RWPE2 (cell line): Measurements from ENCODE around the gene XDH.

Source experiments
- ATAC-seq: fragments of 200-7000 bp; cut with Tn5 transposase; 3 replicates; pipeline ENCODE4 v1.9.1; 2021; ENCODE audit warnings: low read depth
- DNase-seq: peaks from one replicate; pipeline ENCODE4 v3.0.0-alpha.2; 2020; ENCODE audit warnings: low spot score
- H3K27ac ChIP-seq: fragments of 450-650 bp; 2 replicates; pipeline ENCODE4 v1.5.1; 2017; ENCODE audit warnings: mild to moderate bottlenecking; ENCODE audit not compliant: poor library complexity, severe bottlenecking
- H3K27me3 ChIP-seq: fragments of 250-450 bp; sonication (Bioruptor Pico); 2 replicates; pipeline ENCODE4 v1.5.1; 2021; ENCODE audit warnings: mild to moderate bottlenecking, moderate library complexity; ENCODE audit not compliant: insufficient read depth, poor library complexity, severe bottlenecking
- H3K36me3 ChIP-seq: fragments of 250-450 bp; sonication (Bioruptor Pico); 2 replicates; pipeline ENCODE4 v1.5.1; 2020; ENCODE audit warnings: low read depth, mild to moderate bottlenecking, moderate library complexity
- H3K4me1 ChIP-seq: fragments of 250-450 bp; sonication (Bioruptor Pico); 2 replicates; pipeline ENCODE4 v1.5.1; 2021; ENCODE audit warnings: mild to moderate bottlenecking, moderate library complexity; ENCODE audit not compliant: insufficient read depth, poor library complexity, severe bottlenecking
- H3K4me3 ChIP-seq: fragments of 250-450 bp; sonication (Bioruptor Pico); 2 replicates; pipeline ENCODE4 v1.5.1; 2021; ENCODE audit warnings: mild to moderate bottlenecking, moderate library complexity; ENCODE audit not compliant: severe bottlenecking
- H3K9me3 ChIP-seq: fragments of 250-450 bp; sonication (Bioruptor Pico); 2 replicates; pipeline ENCODE4 v1.5.1; 2021; ENCODE audit warnings: mild to moderate bottlenecking, moderate library complexity; ENCODE audit not compliant: severe bottlenecking
- CTCF ChIP-seq: fragments of 450-650 bp; IDR thresholded peaks from one replicate; pipeline ENCODE4 v1.5.1; 2017; ENCODE audit warnings: mild to moderate bottlenecking, moderate library complexity; ENCODE audit not compliant: poor library complexity, severe bottlenecking

The XDH gene

DNA sequence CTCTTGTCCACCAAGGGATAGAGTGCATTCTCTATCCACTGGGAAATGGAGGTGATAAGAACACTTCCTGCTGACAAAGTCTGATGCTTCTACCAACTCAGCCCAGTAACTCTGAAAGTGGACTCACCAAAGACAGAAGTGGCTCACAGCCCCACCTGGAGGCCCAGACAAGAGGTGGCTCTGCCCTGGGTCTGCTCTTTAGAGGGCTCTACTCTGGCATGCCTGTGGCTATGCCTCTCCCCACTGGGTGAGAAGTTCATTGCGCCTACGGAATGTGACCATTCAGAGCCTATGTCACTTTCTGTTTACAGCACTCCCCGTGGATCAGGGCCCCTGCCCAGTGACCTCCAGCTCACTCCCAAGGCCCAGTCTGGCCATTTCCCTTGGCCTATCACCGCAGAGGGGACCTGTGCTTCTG is 13.5 kb upstream of the XDH start:
- peak; percentile 12 for TF ChIP-seq CTCF
- no peaks in the 10 kb centered on the region for H3K27me3 ChIP-seq
- no peak overlapping the region for H3K27ac ChIP-seq
- H3K4me1 ChIP-seq = peaks cover 18% of the 10 kb centered on the region
- no peak overlapping the region for H3K4me3 ChIP-seq
- no peaks in the 10 kb centered on the region for H3K9me3 ChIP-seq
- DNase-seq = no peak
- no peaks in the 10 kb centered on the region for H3K36me3 ChIP-seq
- no peak for ATAC-seq

DNA sequence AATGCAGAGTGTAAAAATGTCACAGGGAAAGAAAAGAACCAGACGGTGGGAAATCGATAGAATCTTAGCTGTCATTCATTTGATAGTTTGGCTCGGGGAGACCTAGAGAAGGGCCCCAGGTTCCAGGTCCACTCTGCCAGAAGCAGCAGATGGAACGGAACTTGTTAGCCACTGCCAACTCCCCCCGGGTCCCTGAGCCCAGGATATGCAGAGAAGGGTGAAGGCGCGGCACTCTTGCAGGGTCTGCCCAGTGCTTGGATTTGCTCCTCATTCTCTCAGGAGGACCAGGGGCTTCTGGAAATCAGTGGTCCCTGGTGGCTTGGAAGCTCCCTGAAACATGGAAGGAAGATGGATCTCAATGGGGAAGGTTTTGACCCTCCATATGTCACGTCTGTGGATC is 11.6 kb upstream of the XDH start:
- no peak for DNase-seq
- Histone ChIP-seq H3K27ac (no peak overlapping the region), H3K4me1 (peaks cover 19% of the 10 kb centered on the region), H3K36me3 (no peaks in the 10 kb centered on the region), H3K4me3 (no peak overlapping the region), H3K9me3 (no peaks in the 10 kb centered on the region), H3K27me3 (no peaks in the 10 kb centered on the region)
- TF ChIP-seq CTCF = no peak
- no peak for ATAC-seq

- ATAC-seq (no peak), DNase-seq (no peak)
- Histone ChIP-seq H3K27ac (peak overlapping the region; percentile 31), H3K9me3 (peaks cover 3% of the 10 kb centered on the region), H3K36me3 (no peaks in the 10 kb centered on the region), H3K4me1 (peaks cover 2% of the 10 kb centered on the region), H3K27me3 (no peaks in the 10 kb centered on the region), H3K4me3 (no peak overlapping the region)
- no peak for TF ChIP-seq CTCF
Observed at GRCh38 chr2:31421634-31422033, 7.1 kb upstream of the XDH start.

DNA sequence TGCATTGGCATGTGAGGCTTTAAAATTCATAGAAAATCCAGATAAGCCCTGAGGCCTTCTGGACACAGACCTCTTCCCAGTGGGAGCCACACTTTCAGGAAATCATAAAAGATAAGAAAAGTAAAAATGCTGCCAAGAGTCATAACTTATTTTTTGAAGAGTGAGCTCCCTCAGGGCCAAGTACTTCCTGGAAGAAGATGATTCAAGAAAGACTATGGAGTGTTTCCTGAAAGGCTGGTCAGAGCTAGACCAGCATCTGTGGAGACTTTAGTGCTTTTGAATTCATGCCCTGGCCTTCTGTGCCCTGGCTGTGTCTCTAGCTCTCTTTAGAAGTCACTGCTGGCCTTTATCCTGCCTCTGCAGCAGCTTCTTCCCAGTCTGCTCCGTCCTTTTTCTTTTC is 6.4 kb upstream of the XDH start:
- H3K4me1 ChIP-seq = peaks cover 2% of the 10 kb centered on the region
- no peak for TF ChIP-seq CTCF
- H3K27me3 ChIP-seq = no peaks in the 10 kb centered on the region
- no peak for ATAC-seq
- no peaks in the 10 kb centered on the region for H3K36me3 ChIP-seq
- H3K9me3 ChIP-seq = peaks cover 3% of the 10 kb centered on the region
- peak overlapping the region; percentile 31 for H3K27ac ChIP-seq
- no peak for DNase-seq
- H3K4me3 ChIP-seq = no peak overlapping the region

DNA sequence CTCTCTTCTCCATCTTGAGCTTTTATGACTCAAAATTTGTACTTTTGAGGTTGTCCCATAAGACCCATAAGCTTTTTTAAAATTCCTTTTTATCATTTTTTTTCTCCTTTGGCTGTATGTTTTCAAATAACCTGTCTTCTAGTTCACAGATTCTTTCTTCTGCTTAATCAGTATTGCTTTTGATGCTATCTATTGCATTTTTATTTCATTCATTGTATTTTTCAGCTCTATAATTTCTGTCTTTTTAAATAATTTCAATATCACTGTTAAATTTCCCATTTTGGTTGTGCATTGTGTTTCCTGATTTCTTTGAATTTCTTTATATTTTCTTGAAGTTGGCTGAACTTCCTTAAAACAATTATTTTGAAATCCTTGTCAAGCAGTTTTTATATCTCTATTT is 4.8 kb upstream of the XDH start:
- H3K36me3 ChIP-seq = no peaks in the 10 kb centered on the region
- DNase-seq (no peak), ATAC-seq (no peak)
- H3K27ac ChIP-seq = no peak overlapping the region
- H3K4me1 ChIP-seq = peaks cover 13% of the 10 kb centered on the region
- no peak for TF ChIP-seq CTCF
- no peak overlapping the region for H3K4me3 ChIP-seq
- no peaks in the 10 kb centered on the region for H3K27me3 ChIP-seq
- H3K9me3 ChIP-seq = peaks cover 3% of the 10 kb centered on the region
